ENCODE measurements around the gene SFXN4.

DNA sequence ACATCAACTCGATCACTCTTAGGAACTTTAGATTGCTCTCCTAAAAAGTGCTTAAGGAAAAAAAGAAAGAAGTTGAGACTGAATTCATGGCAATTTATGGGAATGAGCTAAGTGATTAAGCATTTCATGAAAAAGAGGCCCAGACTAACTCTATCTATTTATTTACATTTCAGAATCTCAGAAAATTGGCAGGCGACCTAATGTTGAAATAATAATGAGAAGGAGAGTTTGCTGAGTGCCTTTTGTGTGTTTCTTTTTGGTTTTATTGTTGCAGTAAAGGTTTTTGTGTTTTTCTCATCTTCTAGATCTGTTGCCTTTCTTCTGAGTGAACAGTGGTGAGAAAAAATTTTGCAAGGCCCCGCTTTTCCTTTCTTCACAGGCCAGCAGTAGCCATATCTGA lies 45.7 kb upstream of the SFXN4 start:
- TF ChIP-seq, protein P1, sequence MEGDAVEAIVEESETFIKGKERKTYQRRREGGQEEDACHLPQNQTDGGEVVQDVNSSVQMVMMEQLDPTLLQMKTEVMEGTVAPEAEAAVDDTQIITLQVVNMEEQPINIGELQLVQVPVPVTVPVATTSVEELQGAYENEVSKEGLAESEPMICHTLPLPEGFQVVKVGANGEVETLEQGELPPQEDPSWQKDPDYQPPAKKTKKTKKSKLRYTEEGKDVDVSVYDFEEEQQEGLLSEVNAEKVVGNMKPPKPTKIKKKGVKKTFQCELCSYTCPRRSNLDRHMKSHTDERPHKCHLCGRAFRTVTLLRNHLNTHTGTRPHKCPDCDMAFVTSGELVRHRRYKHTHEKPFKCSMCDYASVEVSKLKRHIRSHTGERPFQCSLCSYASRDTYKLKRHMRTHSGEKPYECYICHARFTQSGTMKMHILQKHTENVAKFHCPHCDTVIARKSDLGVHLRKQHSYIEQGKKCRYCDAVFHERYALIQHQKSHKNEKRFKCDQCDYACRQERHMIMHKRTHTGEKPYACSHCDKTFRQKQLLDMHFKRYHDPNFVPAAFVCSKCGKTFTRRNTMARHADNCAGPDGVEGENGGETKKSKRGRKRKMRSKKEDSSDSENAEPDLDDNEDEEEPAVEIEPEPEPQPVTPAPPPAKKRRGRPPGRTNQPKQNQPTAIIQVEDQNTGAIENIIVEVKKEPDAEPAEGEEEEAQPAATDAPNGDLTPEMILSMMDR (IDR thresholded peaks at IDR 0.05): no peak
- no peak for TF ChIP-seq POLR2A (IDR thresholded peaks at IDR 0.05)

Measured in right lobe of liver (tissue), 4 donors.